Liver (tissue), 9 donors: ENCODE data around the gene INPP5K. TPM values are rescaled to one million over a fixed set of nuclear protein-coding genes. Genes with fewer than 3 reads are reported as not detected.

Experiments used
- DNase-seq: peaks from one replicate; pipeline ENCODE4 v3.0.0-alpha.2; 2017; ENCODE audit warnings: low spot score
- H3K27ac ChIP-seq, 2 donors: one replicate each; pipeline ENCODE4 v1.7.0; 2013; ENCODE audit warnings: inconsistent platforms in 2 of 2, low read length in 2 of 2, control low read depth in 1 of 2, low read depth in 1 of 2, mild to moderate bottlenecking in 1 of 2
- H3K27me3 ChIP-seq, 4 donors: one replicate each; pipeline versions ENCODE4 v1.6.1 to v1.7.0; 2013; ENCODE audit warnings: low read length in 3 of 4, inconsistent platforms in 1 of 4, mild to moderate bottlenecking in 1 of 4, moderate library complexity in 1 of 4; ENCODE audit not compliant: control insufficient read depth in 4 of 4, insufficient read depth in 4 of 4
- H3K36me3 ChIP-seq, 4 donors: one replicate each; pipeline versions ENCODE4 v1.6.1 to v1.7.0; 2013; ENCODE audit warnings: low read length in 3 of 4, mild to moderate bottlenecking in 3 of 4, low read depth in 1 of 4, moderate library complexity in 1 of 4; ENCODE audit not compliant: control insufficient read depth in 4 of 4, insufficient read depth in 3 of 4
- H3K4me1 ChIP-seq, 4 donors: one replicate each; pipeline versions ENCODE4 v1.6.1 to v1.7.0; 2013; ENCODE audit warnings: low read length in 3 of 4, mild to moderate bottlenecking in 3 of 4, moderate library complexity in 1 of 4; ENCODE audit not compliant: control insufficient read depth in 4 of 4, insufficient read depth in 4 of 4
- H3K4me3 ChIP-seq, 3 donors: one replicate each; pipeline versions ENCODE4 v1.6.1 to v1.7.0; 2013; ENCODE audit warnings: low read length in 3 of 3, control low read depth in 1 of 3, low read depth in 1 of 3, mild to moderate bottlenecking in 1 of 3
- H3K9ac ChIP-seq, 2 donors: one replicate each; pipeline ENCODE4 v1.7.0; 2013; ENCODE audit warnings: low read length in 2 of 2, mild to moderate bottlenecking in 2 of 2, moderate library complexity in 2 of 2, control low read depth in 1 of 2, low read depth in 1 of 2
- H3K9me3 ChIP-seq, 4 donors: one replicate each; pipeline versions ENCODE4 v1.6.1 to v1.7.0; 2013; ENCODE audit warnings: low read length in 3 of 4; ENCODE audit not compliant: control insufficient read depth in 4 of 4
- CTCF ChIP-seq: fragments of 150-350 bp; IDR thresholded peaks from 2 replicates; pipeline ENCODE4 v1.5.1; 2017; ENCODE audit warnings: improper control_type of control experiment, low read depth, low read length; ENCODE audit not compliant: missing input control
- EGR1 ChIP-seq, 2 donors: IDR thresholded peaks; 2 replicates each; pipeline ENCODE4 v1.6.1; 2016 to 2018; ENCODE audit warnings: antibody characterized with exemption in 2 of 2, low read depth in 2 of 2
- FOXA1 ChIP-seq: IDR thresholded peaks from 2 replicates; pipeline ENCODE4 v1.6.1; 2016; ENCODE audit warnings: antibody characterized with exemption
- FOXA2 ChIP-seq: IDR thresholded peaks from 2 replicates; pipeline ENCODE4 v1.6.1; 2016; ENCODE audit warnings: antibody characterized with exemption
- HNF4G ChIP-seq: IDR thresholded peaks from 2 replicates; pipeline ENCODE4 v1.6.1; 2016; ENCODE audit warnings: antibody characterized with exemption
- JUND ChIP-seq, 2 donors: IDR thresholded peaks; 2 replicates each; pipeline ENCODE4 v1.6.1; 2016; ENCODE audit warnings: antibody characterized with exemption in 2 of 2
- NR2F2 ChIP-seq: IDR thresholded peaks from 2 replicates; pipeline ENCODE4 v1.6.1; 2016; ENCODE audit warnings: antibody characterized with exemption
- RAD21 ChIP-seq, 2 donors: IDR thresholded peaks; 2 replicates each; pipeline ENCODE4 v1.6.1; 2016; ENCODE audit warnings: antibody characterized with exemption in 2 of 2, mild to moderate bottlenecking in 2 of 2
- REST ChIP-seq: IDR thresholded peaks from 2 replicates; pipeline ENCODE4 v1.6.1; 2016; ENCODE audit warnings: antibody characterized with exemption, mild to moderate bottlenecking
- RXRA ChIP-seq, 2 donors: IDR thresholded peaks; 2 replicates each; pipeline ENCODE4 v1.6.1; 2017 to 2018; ENCODE audit warnings: antibody characterized with exemption in 2 of 2, mild to moderate bottlenecking in 1 of 2
- SP1 ChIP-seq: IDR thresholded peaks from 2 replicates; pipeline ENCODE4 v1.6.1; 2018; ENCODE audit warnings: antibody characterized with exemption, mild to moderate bottlenecking
- TAF1 ChIP-seq: conservative IDR thresholded peaks from 2 replicates; pipeline ENCODE4 v1.6.1; 2016; ENCODE audit warnings: antibody characterized with exemption, mild to moderate bottlenecking
- ZBTB33 ChIP-seq: IDR thresholded peaks from 2 replicates; pipeline ENCODE4 v1.6.1; 2016; ENCODE audit warnings: antibody characterized with exemption
- WGBS: extraction: QIAGEN DNeasy Blood & Tissue Kit; methylation state at CpG from one replicate; pipeline ENCODE4 v1.1.7; 2013; 5-methylcytosine and 5-hydroxymethylcytosine counted together
- polyA plus RNA-seq, 2 donors: library from polyadenylated mRNA; stranded (reverse) in 1 of 2; unstranded in 1 of 2; fragments of 200-250 nt in 1 of 2; fragments of >200 nt in 1 of 2; fragmentation: Nextera tagmentation in 1 of 2; extraction: Ambion mirVana in 1 of 2; gene quantifications; one replicate each; pipeline versions ENCODE4 v1.2.1 to v1.2.3, GENCODE V29; 2013 to 2015
- total RNA-seq, 2 donors: library from RNA; depleted of rRNA; stranded (reverse); fragments of >200 nt; gene quantifications; one replicate each; pipeline ENCODE4 v1.2.3, GENCODE V29; 2014
- TF ChIP-seq, protein P1 (sequence below): IDR thresholded peaks from 2 replicates; pipeline ENCODE4 v1.6.1; 2016; ENCODE audit warnings: antibody characterized with exemption
- TF ChIP-seq, protein P2 (sequence below): IDR thresholded peaks from 2 replicates; pipeline ENCODE4 v1.6.1; 2016; ENCODE audit warnings: antibody characterized with exemption
- donor health status: healthy.
- donor health status: healthy.
- donor health status: healthy.
- donor health status: healthy.
- donor health status: healthy.

The INPP5K gene
- total and polyA plus RNA-seq, 4 donors: 9.9 to 47.1 (median 15.9) TPM

DNA sequence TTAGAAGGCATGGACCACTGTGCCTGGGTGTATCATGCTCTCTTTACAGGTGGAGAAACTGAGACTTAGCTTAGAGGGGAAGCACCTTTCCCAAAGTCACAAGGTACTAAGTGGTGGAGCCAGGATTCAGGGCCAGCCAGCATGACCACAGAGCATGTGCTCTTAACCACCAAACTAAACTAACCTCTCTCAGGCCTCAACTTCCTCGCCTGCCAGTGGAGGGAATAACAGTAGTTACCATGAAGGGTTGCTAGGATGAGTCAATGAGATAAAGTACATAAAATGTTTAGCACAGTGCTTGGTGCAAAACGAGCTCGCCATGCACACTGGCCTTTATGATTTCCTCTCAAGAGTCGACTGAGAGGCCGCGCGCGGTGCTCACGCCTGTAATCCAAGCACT is 17.5 kb downstream of the INPP5K start:
- no peak for DNase-seq
- H3K9me3 ChIP-seq: no peaks in the 10 kb centered on the region
- H3K9ac ChIP-seq: no peak overlapping the region
- no peak overlapping the region for H3K27ac ChIP-seq
- TF ChIP-seq, protein P1, sequence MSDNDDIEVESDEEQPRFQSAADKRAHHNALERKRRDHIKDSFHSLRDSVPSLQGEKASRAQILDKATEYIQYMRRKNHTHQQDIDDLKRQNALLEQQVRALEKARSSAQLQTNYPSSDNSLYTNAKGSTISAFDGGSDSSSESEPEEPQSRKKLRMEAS: no peak
- TF ChIP-seq TAF1: no peak
- TF ChIP-seq RXRA (IDR thresholded peaks at IDR 0.05): no peak
- no peak for TF ChIP-seq SP1
- TF ChIP-seq NR2F2: no peak
- TF ChIP-seq JUND (IDR thresholded peaks at IDR 0.05): no peak
- TF ChIP-seq EGR1 (IDR thresholded peaks at IDR 0.05; ENCODE audit: low read depth in 2 of 2): no peak
- no peak for TF ChIP-seq FOXA1
- no peak for TF ChIP-seq HNF4G
- no peak for TF ChIP-seq REST
- TF ChIP-seq RAD21 (IDR thresholded peaks at IDR 0.05): no peak
- TF ChIP-seq, protein P2, sequence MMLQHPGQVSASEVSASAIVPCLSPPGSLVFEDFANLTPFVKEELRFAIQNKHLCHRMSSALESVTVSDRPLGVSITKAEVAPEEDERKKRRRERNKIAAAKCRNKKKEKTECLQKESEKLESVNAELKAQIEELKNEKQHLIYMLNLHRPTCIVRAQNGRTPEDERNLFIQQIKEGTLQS: no peak
- TF ChIP-seq FOXA2: no peak
- TF ChIP-seq ZBTB33: no peak
- TF ChIP-seq CTCF: no peak
- H3K4me1 ChIP-seq: no peaks in the 10 kb centered on the region
- no peak overlapping the region for H3K4me3 ChIP-seq
- no peaks in the 10 kb centered on the region for H3K27me3 ChIP-seq
- 87% methylated on average over 9 of the region's 9 CpGs for WGBS
- H3K36me3 ChIP-seq: peaks cover 1 to 30% (median 19%) of the 10 kb centered on the region in 4 donors

DNA sequence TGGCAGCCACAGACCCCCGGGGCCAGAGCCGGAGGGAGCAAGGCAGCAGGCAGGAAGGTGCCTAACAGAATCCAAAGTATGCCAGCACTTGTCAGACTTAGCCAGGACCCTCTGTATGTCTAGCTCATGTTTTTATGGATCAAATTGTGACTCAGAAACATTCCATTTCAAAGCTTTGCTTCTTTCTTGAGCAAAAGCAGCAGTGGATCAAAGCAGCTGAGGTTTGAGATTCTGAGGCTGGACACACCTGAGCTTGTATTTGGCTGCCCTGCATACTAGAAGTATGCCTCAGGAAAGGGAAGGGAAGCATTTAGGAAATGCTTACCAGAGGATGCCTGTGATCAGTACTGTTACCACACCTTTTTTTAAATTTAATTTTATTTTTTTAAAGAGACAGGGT is 18.2 kb downstream of the INPP5K start:
- Histone ChIP-seq H3K4me3 (no peak overlapping the region), H3K27ac (no peak overlapping the region), H3K9ac (no peak overlapping the region), H3K9me3 (no peaks in the 10 kb centered on the region), H3K36me3 (peaks cover 1 to 30% (median 19%) of the 10 kb centered on the region in 4 donors), H3K27me3 (no peaks in the 10 kb centered on the region), H3K4me1 (no peaks in the 10 kb centered on the region)
- 95% methylated on average over 2 of the region's 2 CpGs for WGBS
- TF ChIP-seq, protein P2: no peak
- TF ChIP-seq, protein P1: no peak
- no peak for TF ChIP-seq FOXA2
- TF ChIP-seq SP1: no peak
- TF ChIP-seq CTCF: no peak
- no peak for DNase-seq
